GM21447 (cell line): ENCODE results near the gene NOS1AP.
"Not testable (repeated sequence)": the region's sequence is repeated elsewhere in the genome, so short reads cannot be mapped to it uniquely, and the experiment has no call there.

Experiments
- ATAC-seq: cut with Tn5 transposase; IDR thresholded peaks from one replicate; pipeline ENCODE4 v1.9.1; 2021; ENCODE audit not compliant: unreplicated experiment

Gene NOS1AP

DNA sequence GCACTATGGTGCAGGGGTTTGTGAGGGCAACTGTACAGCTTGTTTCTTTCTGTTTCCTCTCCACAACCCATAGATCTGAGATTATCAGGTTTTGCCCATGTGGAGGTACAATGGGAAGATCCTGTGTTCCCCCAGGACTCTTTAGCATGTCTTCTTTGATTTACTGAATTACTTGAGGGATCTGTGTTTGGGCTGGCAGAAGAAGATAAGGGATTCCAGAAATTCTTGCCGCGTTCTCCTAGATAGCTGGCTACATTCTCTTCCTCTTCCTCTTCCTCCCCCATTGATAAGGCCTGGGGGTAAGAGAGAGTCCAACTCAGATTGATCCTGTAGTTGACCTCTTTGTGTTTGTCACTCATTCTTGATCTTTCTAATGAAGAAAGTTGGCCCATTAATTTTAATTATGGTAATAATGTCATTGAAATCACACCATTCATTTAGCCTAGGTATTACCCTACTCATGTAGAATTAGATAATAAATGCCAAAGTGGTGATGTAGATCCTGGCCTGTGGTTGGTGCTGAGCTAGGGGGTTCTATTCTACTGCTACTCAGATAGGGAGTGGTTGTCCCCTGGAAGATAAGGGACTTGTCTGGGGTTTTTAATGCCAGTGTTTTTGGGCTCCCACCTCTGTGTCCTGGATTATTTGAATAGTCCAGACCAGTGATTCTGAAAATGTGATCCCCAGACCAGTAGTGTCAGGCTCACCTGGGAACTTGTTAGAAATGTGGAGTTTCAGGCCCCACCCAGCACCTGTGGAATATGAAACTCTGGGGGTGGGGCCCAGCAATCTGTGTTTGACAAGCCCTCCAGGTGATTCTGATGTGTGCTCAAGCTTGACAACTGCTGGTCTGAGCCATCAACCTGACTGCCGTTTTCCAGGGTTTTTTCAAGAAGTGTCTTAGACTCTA lies 122.2 kb downstream of the NOS1AP start:
- ATAC-seq: no peak

DNA sequence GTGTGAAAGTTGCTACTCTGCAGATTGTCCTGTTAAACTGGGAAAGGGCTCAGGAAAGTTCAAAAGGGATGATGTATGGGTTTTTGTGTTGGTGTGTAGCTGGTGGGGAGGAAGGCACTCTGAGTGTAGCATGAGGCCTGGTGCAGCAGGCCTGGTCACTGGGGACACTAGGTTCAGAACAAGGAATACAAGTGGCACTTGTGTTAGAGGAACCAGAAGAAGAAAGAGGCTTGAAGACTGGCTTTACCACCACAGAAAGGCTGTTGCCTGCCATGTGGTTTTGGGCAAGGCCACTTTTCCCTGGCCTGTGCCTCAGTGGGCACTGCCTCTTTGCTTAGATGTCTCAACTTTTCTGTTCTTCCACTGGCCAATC lies 122.8 kb downstream of the NOS1AP start:
- no peak for ATAC-seq

DNA sequence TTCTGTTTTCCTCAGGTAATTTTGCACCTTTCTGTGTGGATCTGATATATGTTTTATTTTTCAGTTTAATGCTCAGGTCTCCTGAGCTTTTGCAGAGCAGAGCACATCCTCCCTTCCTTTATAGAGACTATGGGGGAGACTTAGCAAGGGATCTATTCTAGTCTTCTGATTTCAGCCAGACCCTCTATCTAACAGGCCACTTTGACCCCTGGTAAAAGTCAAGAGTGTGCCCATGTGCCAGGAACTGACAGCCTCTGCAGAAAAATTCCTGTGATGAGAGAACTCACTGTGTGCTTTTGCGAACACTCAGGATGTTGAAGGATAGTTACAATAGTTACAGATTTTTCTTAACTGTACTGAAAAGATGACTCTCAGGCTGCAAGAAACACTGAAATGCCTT lies 123.3 kb downstream of the NOS1AP start:
- ATAC-seq: no peak

DNA sequence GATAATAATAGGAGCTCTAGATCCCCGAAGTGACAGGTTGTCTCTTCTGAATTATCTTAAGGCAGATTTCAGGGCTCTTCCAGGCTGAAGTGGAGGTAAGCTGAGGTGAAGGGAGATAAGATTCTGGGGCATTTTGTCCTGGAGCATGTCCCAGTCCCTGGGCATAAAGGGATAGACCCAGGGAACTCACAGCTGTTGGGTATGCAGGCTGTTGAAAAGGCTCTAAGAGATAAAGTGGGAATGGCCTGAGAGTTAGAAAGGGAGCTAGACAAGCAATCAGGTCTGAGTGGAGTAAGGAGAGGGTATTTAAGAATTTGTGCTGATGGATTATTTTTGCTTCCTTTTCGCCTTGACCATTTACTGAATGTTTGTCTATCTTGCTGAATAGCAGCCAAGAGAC lies 123.7 kb downstream of the NOS1AP start:
- ATAC-seq: no peak

DNA sequence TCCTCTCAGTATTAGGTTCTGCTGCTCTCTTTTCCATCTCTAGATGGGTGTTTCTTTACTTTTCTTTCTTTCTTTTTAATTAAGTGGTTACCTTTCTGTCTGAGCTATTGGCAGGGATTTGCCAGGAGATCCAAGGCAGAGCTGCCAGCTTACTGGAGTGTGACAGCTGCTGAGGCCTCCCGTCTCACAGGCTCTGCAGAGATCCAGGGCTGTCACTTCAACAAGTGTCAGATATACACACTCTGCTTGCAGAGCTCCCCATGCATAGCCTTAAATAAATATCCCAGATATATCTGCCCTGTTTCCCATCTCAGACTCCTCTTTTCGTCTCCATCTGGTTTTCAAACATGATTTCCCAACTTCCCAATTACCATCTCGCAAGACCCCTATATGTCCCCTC lies 124.3 kb downstream of the NOS1AP start:
- no peak for ATAC-seq

DNA sequence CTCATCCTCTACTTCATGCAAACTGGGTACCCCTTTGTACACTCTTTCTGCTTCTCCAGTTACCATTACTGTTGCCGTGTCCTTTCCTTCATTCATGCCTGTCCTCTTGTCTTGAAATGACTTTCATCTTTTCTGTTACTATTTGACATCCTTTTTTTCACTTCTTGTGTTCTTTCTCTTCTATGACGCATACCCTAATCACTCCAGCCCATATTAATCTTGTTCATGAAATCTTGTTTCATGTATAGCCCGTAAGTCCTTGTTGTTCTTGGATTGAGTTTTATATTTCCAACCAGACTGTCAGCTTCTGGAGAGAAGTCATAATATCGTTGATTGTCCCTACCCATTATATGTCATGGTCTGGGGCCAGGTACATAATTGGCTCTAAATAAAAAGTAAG lies 126.1 kb downstream of the NOS1AP start:
- ATAC-seq: no peak

DNA sequence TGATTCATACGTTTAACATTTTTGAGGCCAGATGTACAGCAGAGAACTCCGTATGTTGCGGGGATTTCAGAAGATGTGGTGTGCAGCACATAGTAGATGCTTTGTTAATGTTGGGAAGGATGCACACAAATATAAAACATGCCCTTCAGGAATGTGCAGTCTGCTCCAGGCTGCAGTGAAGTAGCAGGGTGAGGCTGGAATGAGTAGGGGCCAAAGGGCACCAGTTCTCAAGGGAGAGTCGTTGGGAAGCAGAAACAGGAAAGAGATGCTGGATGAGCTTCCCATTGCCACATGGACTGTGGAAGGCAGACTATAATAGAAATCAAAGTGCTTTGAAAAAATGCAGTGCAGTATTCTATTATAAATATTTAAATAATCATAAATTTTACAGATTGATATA lies 126.9 kb downstream of the NOS1AP start:
- no peak for ATAC-seq

DNA sequence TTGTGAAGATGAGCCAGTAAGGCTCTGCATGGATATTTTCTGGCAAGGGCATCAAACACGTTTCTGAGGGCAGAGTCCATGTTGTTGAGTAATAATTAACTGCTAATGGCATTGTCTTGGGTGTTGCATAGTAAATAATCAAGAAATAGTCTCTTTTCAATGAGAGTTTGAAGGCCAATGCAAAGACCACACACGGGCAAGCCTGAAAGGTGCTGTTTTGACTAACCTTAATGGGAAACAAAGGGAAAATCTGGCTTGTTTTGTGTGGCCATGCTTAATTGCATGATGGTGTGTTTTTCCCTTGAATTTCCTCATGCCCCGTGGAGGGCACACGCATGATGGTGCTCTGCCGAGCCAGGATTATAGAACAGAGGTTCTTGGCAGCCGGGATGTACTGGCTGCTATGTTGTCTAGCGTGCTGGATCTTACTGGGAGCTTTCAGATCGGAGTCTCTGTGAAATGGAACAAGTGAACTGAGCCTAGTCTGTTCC lies 127.6 kb downstream of the NOS1AP start:
- ATAC-seq: no peak

DNA sequence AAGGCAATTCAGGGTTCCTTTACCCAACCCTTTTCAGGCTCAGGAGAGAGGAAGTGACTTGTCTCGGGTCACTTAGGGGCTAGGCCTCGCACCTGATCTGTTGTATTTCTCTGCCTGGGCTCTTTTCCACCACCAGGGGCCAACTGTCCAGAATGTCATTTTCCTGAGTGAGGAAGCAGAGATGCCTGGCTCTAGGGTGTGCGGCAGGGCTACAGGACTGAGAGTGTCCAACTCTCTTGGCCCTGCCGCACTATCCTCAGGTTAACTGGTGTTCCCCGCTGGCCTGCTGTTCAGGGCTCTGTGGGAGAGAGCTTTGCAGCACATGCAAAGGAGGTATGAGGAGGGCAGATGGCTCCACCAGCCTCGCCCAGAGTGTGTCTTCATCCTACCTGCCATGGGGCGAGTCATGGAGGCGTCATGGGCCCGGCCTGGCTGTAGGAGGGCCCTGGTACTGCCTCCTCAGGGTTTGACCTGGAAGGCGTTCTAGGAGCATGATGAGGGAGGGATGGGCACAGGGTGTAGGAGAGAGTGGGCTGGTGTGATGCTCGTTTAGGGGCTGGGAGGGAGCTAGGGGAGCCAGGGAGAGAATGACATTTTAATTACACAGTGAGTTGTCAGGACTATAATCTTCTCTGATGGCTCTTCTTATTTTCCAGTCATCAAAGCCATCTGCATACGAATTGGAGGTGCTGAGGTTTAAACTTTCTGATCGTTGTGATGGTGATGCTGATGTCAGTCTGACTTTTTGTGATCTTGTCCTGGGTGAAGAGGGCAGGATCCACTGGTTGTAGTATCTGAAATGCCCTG lies 128.3 kb downstream of the NOS1AP start:
- ATAC-seq: no peak

DNA sequence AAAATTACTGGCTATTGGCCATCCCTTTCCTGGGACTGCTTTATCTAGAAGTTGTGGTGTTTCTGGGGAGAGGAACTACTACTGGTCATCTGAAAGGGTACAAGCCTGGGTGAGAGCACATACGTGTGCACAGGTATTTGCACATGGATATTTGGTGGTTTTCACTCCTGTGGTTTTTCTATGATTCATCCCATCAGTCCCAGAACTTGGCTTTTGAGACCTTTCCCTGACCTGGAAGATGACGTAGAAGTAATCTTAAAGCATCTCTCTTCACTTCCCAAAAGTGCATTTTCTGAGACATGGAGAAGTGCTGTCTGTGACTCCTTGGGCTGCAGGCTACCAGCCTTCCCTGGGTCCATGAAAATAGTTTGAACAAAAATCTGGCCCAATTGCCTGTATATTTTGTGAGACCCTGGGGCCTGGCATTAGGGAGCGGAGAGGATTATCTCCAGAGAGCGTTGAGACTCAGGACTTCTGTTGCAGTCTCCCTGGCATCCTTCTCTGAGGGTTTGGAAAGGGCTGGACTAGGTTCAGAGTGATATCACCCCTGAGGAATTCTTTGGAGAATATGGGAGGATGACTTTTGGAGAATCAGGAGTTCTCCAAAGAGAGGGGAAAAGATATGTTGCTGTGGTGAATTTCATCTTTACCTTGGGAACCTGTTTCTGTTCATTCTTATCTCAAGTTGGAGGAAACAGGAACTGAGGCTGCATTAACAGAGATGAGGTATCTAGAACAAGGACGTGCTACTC lies 130.8 kb downstream of the NOS1AP start:
- ATAC-seq: no peak

DNA sequence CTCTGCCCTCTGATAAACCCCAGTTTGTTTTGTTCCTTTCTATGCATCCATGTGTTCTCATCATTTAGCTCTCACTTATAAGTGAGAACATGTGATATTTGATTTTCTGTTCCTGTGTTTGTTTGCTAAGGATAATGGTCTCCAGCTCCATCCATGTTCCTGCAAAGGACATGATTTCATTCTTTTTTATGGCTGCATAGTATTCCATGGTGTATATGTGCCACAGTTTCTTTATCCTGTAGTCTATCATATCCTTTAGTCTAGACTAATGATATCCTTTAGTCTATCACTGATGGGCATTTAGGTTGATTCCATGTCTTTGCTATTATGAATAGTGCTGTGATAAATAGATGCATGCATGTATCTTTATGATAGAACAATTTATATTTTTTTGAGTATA lies 131.6 kb downstream of the NOS1AP start:
- ATAC-seq: not testable (repeated sequence)

DNA sequence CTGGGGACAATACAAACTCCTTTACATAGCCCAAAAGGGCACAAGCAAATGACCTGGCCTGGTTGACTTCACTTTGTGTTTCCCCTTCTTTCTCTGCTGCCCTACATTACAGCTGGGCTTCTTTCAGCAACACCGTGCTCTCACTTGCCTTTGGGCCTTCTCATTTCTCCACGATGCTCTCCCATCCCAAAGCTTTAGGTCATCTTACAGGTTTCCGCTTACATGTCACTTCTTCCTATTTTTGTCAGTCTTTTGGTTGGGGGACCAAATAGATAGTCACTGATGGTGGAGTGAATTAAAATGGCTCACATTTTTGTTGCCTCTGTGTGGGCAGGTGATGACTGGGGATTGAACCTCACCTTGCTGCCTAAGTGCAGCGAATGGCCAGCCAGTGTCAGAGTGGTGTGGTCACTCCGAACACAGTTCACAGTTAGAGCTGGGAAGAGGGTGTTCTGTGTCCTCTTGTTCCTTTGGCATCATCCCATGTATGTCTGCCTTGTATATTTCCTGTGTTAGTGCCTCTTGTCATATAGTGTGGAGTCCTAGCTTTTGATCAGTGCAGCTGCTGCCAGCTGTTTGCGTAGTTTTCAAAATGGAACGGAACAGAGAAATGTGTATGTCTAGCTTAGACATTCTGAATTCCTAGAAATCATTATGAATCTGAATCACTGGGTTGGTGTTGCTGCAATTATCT lies 134.8 kb downstream of the NOS1AP start:
- no peak for ATAC-seq

DNA sequence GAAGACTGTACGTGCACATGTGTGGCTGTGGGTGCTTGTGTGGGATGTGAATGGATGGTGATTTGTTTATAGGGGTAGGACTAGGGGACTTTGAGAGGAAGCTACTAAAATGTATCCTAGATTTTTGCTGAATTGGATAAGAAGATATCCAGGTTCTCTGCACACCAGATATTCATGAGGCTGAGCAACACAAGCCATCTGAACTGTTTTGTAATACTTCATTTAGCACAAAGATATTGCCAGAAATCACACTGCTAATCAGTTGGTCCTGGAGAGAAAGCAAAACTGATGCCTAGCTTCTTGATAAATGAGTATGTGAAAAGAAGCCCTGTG lies 135.3 kb downstream of the NOS1AP start:
- no peak for ATAC-seq

DNA sequence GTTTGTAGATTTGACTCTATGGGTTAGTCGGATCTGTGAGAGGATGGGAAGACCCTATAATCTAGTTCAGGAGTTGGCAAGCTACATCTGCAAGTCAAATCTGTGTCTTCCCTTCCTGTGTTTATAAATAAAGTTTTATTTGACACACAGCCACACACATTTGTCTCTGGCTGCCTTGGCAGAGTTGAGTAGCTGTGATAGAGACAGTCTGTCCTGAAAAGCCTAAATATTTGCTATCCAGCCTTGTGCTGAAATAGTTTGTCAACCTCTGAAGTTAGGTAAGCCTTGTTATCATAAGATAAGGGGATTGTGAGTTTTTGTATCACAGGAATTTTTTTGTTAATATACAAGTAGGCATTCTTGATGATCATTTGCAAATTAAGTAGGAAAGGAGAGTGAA lies 136.8 kb downstream of the NOS1AP start:
- no peak for ATAC-seq

DNA sequence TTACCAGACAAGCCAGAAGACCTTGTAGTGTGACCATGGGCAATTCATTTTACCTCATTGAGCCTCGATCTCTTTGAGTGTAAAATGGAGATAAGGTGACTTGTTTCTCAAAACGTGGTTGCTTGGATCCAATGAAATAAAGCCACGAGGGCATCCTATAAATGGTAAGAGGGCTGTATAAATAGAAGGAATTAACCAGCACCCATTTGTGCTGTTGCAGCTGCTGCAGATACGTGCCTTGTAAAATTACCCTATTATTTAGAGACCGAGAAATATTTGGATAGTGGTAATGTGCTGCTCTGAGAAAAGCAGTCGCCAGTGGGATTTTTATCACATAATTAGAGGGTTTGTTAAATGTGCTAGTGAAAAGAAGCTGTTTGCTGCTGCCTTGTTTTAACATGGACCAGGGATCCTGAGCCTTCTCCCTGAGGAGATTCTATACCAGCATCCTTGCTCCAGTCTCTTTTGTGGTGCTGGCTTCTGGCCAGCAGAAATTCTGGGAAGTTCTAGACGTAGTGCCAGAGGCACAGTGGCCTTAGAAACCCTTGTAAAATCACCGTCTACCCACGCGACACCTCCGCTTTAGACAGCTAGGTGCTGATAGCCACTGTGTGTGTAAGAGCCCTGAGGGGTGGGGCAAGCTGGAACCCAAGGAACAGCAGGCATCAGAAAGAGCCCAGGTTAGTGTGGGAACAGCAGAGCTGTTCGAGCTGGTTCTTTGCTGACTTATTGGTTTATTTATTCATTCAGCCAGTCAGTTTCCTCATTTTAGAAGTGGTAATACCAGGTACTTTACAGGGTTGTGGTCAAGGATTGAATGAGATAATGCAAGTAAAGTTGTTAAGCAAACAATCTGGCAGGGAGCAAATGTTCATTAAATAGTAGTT lies 137.5 kb downstream of the NOS1AP start:
- no peak for ATAC-seq

DNA sequence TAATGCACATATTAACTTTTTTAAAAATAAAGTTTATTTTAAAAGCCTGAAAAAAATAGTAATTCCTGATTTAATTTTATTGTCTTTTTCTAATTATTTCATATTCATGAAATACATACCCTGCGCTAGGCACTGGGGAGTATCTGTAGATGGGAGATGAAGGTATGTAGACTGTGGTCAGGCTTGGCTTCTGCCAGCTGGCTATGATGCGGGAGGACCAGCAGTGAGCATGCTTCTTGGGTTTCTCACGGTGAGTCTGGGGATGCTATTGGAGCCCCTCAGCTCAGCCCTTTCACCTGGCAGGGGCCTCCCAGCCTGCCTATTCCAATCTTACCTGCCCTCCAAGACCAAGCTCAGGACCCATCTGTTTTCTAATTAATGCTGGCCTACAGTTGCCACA lies 138.4 kb downstream of the NOS1AP start:
- no peak for ATAC-seq

DNA sequence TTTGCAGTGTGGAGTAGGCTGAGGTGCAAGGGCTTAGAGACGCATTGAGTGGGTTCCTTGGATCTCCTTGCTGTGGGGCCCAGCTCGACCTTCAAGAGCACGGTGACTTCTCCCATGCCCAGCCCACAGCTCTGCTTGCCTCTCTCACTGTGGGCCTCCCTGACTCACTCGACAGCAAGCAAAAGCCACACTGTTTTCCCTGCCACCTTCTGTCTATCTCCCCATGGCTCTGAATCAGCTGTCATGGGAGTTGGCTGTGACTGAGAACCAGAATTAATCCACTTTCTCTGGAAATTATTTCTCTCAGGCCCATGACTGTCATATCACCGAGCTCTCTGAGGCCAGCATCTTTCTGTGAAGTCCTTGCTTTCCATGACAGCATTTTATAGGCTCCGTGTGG lies 140.7 kb downstream of the NOS1AP start:
- ATAC-seq: no peak

DNA sequence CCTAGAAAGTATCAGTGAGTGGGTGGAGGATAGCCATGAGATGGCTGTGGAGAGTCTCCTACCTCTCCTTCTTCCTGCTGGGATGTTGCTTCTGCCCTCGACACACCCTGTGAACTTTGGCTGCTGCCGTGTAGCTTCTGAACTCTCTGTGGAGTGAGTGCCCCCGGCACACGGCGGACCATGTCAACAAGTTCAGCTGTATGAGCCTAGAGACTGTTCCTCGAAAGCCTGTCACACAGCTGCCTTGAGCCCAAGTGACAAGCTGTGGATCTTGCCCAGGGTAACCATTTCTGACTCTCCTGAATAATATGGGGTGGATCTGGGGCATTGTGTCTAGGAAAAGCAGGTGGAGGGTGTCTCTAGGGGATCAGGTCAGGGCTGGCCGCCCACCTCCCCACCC lies 143.2 kb downstream of the NOS1AP start:
- ATAC-seq: no peak

DNA sequence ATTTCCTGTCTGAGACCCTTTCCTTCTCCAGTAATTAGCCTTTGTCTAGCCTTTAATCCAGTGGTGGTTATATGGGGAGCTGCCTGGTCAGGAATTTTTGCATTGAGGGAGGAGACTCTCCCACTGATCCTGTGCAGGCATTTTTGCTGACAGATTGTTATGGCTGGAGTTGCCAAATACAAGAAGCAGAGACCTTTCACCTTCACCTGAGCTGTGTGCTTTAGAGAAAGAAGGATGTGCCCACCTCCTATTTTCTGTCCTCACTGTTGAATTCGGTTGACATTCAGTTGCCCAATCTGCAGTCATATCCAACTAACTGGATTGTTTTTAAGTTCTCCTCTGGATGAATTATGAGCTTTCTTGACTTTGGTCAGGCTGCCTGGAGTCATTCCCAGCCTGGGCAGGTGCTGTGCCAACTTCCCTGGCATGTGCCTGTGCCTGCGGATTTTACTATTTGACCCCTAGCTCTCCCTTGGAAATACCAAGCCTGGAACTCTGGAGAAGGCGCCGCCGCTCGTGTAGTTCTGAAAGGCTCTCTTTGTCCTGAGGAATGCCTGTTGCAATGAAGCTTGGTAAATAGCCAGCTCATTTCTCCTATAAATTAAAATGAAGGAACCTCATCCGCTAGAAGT lies 143.9 kb downstream of the NOS1AP start:
- no peak for ATAC-seq

DNA sequence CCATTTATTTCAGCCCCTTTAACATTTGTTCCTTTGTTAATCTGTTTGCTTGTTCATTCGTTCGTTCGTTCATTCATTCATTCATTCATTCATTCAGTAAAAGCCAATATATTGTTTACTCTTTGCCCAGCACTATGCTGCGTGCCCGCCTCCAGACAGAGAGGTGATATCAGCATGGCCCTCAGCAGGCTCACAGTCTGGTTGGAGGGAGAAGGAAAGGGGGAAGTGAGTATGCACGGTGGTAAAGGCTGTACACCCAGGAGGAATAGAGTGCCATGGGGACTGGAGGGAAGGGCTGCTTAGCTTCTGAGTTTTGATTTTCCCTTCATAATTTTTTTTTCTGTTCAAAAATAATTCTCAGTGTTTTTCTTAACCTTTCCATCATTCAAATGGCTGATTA lies 144.7 kb downstream of the NOS1AP start:
- ATAC-seq: no peak
